ENCODE measurements around the gene NDC1.

NDC1 gene

GRCh38 chr1:53733447-53733931, 104.6 kb downstream of the NDC1 start:
- ATAC-seq = no peak
- no peak for TF ChIP-seq ESRRG (CRISPR knock-in tag; IDR thresholded peaks at IDR 0.05)
- no peak for TF ChIP-seq PPARA (CRISPR knock-in tag; IDR thresholded peaks at IDR 0.05; ENCODE audit: borderline replicate concordance)
- no peak for TF ChIP-seq TSHZ2 (CRISPR knock-in tag; IDR thresholded peaks at IDR 0.05)
- TF ChIP-seq ARNTL (CRISPR knock-in tag; IDR thresholded peaks at IDR 0.05; ENCODE audit: borderline replicate concordance, low read depth) = no peak
- no peak for TF ChIP-seq ISL1 (CRISPR knock-in tag; IDR thresholded peaks at IDR 0.05)
- TF ChIP-seq ZNF70 (CRISPR knock-in tag; IDR thresholded peaks at IDR 0.05) = no peak
- no peak for TF ChIP-seq ZFP3 (CRISPR knock-in tag; IDR thresholded peaks at IDR 0.05)
- no peak for TF ChIP-seq TCF4 (CRISPR knock-in tag; IDR thresholded peaks at IDR 0.05; ENCODE audit: borderline replicate concordance)
- no peak for TF ChIP-seq GLIS3 (CRISPR knock-in tag; IDR thresholded peaks at IDR 0.05)
- no peak for TF ChIP-seq TOX (CRISPR knock-in tag; IDR thresholded peaks at IDR 0.05; ENCODE audit: borderline replicate concordance)
- no peak for TF ChIP-seq ZC3H10 (CRISPR knock-in tag; IDR thresholded peaks at IDR 0.05)
- TF ChIP-seq RARB (CRISPR knock-in tag; IDR thresholded peaks at IDR 0.05) = no peak
- no peak for TF ChIP-seq ZNF8 (CRISPR knock-in tag; IDR thresholded peaks at IDR 0.05)
- no peak for TF ChIP-seq BACH2 (CRISPR knock-in tag; IDR thresholded peaks at IDR 0.05; ENCODE audit: borderline replicate concordance)
- TF ChIP-seq SNAI2 (CRISPR knock-in tag; IDR thresholded peaks at IDR 0.05) = no peak
- TF ChIP-seq ZFP30 (CRISPR knock-in tag; IDR thresholded peaks at IDR 0.05) = no peak
- no peak for TF ChIP-seq CSDC2 (CRISPR knock-in tag; IDR thresholded peaks at IDR 0.05)

DNA sequence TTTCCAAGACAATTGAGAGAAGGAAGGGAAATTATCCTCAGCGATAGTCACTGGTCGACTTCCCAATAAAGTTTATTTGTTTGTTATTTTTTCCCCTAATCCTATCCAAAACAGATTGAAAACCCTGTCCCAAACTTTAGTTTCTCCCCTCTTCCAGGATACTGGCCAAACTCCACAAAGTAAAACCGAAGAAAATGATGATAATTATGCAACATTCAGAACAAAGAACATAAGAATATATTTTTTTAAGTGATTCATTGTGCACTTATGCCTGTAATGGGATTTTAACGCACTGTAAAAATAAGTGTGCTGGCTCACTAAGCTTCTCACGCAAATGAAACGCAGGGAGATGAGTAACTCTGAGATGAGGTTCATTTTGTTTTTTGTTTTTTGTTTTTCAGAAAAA, 105.2 kb downstream of the NDC1 start:
- TF ChIP-seq ESRRG (CRISPR knock-in tag; IDR thresholded peaks at IDR 0.05) (no peak), ZFP30 (CRISPR knock-in tag; IDR thresholded peaks at IDR 0.05) (no peak), TCF4 (CRISPR knock-in tag; IDR thresholded peaks at IDR 0.05; ENCODE audit: borderline replicate concordance) (no peak), ISL1 (CRISPR knock-in tag; IDR thresholded peaks at IDR 0.05) (peak; percentile 87), CREB5 (CRISPR knock-in tag; IDR thresholded peaks at IDR 0.05; ENCODE audit: low read depth) (0 out of 2 replicates have a peak, but pooled peaks have one; percentile 32), TOX (CRISPR knock-in tag; IDR thresholded peaks at IDR 0.05; ENCODE audit: borderline replicate concordance) (no peak), TSHZ2 (CRISPR knock-in tag; IDR thresholded peaks at IDR 0.05) (no peak)
- peak; percentile 25; the same call in 2 of the 3 replicates for ATAC-seq

DNA sequence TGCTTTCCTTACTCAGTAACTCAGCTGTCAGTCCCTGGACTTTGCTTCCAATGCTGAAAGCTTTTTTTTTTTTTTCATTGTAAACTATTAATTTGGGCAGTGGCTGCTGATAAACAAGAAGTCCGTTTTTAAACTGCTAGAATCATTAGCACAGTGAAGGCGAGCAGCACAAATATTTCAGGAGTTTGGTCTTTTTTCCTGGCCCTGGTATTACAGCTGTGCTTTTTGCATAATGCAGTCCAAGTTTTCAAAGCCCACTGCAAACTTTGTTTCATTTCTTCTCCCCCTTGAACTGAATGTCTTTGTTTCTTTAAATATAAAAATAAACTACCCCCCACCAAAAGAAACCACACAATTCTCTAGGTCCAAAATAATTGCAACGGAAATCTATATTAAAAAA, 105.7 kb downstream of the NDC1 start:
- no peak for TF ChIP-seq CSDC2 (CRISPR knock-in tag; IDR thresholded peaks at IDR 0.05)
- TF ChIP-seq PATZ1 (CRISPR knock-in tag; IDR thresholded peaks at IDR 0.05; ENCODE audit: borderline replicate concordance) = no peak
- TF ChIP-seq TOX (CRISPR knock-in tag; IDR thresholded peaks at IDR 0.05; ENCODE audit: borderline replicate concordance) = no peak
- no peak for TF ChIP-seq ZC3H10 (CRISPR knock-in tag; IDR thresholded peaks at IDR 0.05)
- TF ChIP-seq ZFP3 (CRISPR knock-in tag; IDR thresholded peaks at IDR 0.05) = no peak
- no peak for TF ChIP-seq SNAI2 (CRISPR knock-in tag; IDR thresholded peaks at IDR 0.05)
- no peak for TF ChIP-seq ISL1 (CRISPR knock-in tag; IDR thresholded peaks at IDR 0.05)
- TF ChIP-seq TCF4 (CRISPR knock-in tag; IDR thresholded peaks at IDR 0.05; ENCODE audit: borderline replicate concordance) = no peak
- TF ChIP-seq CREB5 (CRISPR knock-in tag; IDR thresholded peaks at IDR 0.05; ENCODE audit: low read depth) = no peak
- no peak for TF ChIP-seq ZNF70 (CRISPR knock-in tag; IDR thresholded peaks at IDR 0.05)
- TF ChIP-seq TSHZ2 (CRISPR knock-in tag; IDR thresholded peaks at IDR 0.05) = no peak
- no peak for ATAC-seq

Data from SK-N-SH treated with all-trans-retinoic acid at 6 μM for 48 hours (cell line).